K562 (cell line): ENCODE measurements around the gene HERC3. TPM values are rescaled to one million over a fixed set of nuclear protein-coding genes. Genes with fewer than 3 reads are reported as not detected.
A peak's percentile ranks its signal among the peaks of the same experiment; 100 is the strongest.

Experiments used
- AFF4 ChIP-seq: sonication (generic); formaldehyde crosslinking; IDR thresholded peaks from 2 replicates; pipeline ENCODE4 v1.8.0; 2023; ENCODE audit warnings: mild to moderate bottlenecking, missing genetic modification reagents
- CCNT2 ChIP-seq: IDR thresholded peaks from 2 replicates; pipeline ENCODE4 v1.6.1; 2011; ENCODE audit warnings: borderline replicate concordance, low read depth, mild to moderate bottlenecking, moderate library complexity, mixed read lengths, low read length; ENCODE audit not compliant: insufficient read length; ENCODE audit errors: extremely low read depth
- CTBP1 ChIP-seq: fragments of 450-650 bp; IDR thresholded peaks from 2 replicates; pipeline ENCODE4 v1.6.1; 2016; ENCODE audit warnings: borderline replicate concordance
- CXXC5 ChIP-seq: fragments of 250-450 bp; sonication (Bioruptor Pico); IDR thresholded peaks from 2 replicates; pipeline ENCODE4 v1.8.0; 2022; ENCODE audit warnings: inconsistent platforms, mild to moderate bottlenecking, moderate library complexity
- FOS ChIP-seq: IDR thresholded peaks from 3 replicates; pipeline ENCODE4 v1.6.1; 2011; ENCODE audit not compliant: insufficient read length; ENCODE audit errors: extremely low read depth
- PHB ChIP-seq: fragments of 250-450 bp; sonication (Bioruptor Pico); IDR thresholded peaks from 2 replicates; pipeline ENCODE4 v1.5.0; 2021
- PHF20 ChIP-seq: fragments of 450-650 bp; IDR thresholded peaks from 2 replicates; pipeline ENCODE4 v1.6.1; 2018; ENCODE audit not compliant: partially characterized antibody
- POLR2G ChIP-seq: fragments of 200-400 bp; formaldehyde crosslinking; IDR thresholded peaks from 2 replicates; pipeline ENCODE4 v1.6.1; 2017; ENCODE audit warnings: low read depth, mild to moderate bottlenecking, antibody characterized with exemption, low read length, moderate library complexity
- PRDM10 ChIP-seq: fragments of 450-650 bp; IDR thresholded peaks from 2 replicates; pipeline ENCODE4 v1.6.1; 2018; ENCODE audit not compliant: partially characterized antibody
- RBM34 ChIP-seq: fragments of 200-400 bp; formaldehyde crosslinking; IDR thresholded peaks from 2 replicates; pipeline ENCODE4 v1.6.1; 2018; ENCODE audit warnings: low read length, borderline replicate concordance; ENCODE audit not compliant: insufficient read depth
- SMARCA4 ChIP-seq: fragments of 450-650 bp; IDR thresholded peaks from 2 replicates; pipeline ENCODE4 v1.6.1; 2016
- SP1 ChIP-seq: sonication (generic); formaldehyde crosslinking; IDR thresholded peaks from 2 replicates; pipeline ENCODE4 v1.8.1; 2022; ENCODE audit warnings: mild to moderate bottlenecking, missing genetic modification reagents
- SUPT5H ChIP-seq: fragments of 450-650 bp; IDR thresholded peaks from 2 replicates; pipeline ENCODE4 v1.6.1; 2016
- YY1 ChIP-seq, 3 experiments: IDR thresholded peaks; 2 replicates each; pipeline ENCODE4 v1.6.1; 2011; ENCODE audit warnings: low read length in 2 of 3, mild to moderate bottlenecking in 2 of 3, moderate library complexity in 2 of 3, borderline replicate concordance in 1 of 3, control low read depth in 1 of 3, low read depth in 1 of 3; ENCODE audit not compliant: insufficient read depth in 3 of 3, insufficient replicate concordance in 2 of 3, control insufficient read depth in 1 of 3, insufficient read length in 1 of 3; ENCODE audit errors: extremely low read depth in 1 of 3
- ZFP30 ChIP-seq: fragments of 250-450 bp; sonication (Bioruptor Pico); IDR thresholded peaks from 2 replicates; pipeline ENCODE4 v1.8.0; 2022; ENCODE audit warnings: moderate library complexity, mild to moderate bottlenecking, inconsistent platforms, borderline replicate concordance
- ZFX ChIP-seq: sonication (generic); formaldehyde crosslinking; IDR thresholded peaks from 2 replicates; pipeline ENCODE4 v1.8.0; 2022; ENCODE audit warnings: mild to moderate bottlenecking, missing genetic modification reagents, moderate library complexity
- ZNF140 ChIP-seq: fragments of 250-450 bp; sonication (Bioruptor Pico); IDR thresholded peaks from 2 replicates; pipeline ENCODE4 v1.8.0; 2021; ENCODE audit warnings: moderate library complexity, mild to moderate bottlenecking, inconsistent platforms
- ZNF511 ChIP-seq: sonication (generic); formaldehyde crosslinking; IDR thresholded peaks from 2 replicates; pipeline ENCODE4 v1.8.0; 2022; ENCODE audit warnings: mild to moderate bottlenecking, missing genetic modification reagents
- polyA plus RNA-seq, 8 experiments: library from polyadenylated mRNA; depleted of rRNA in 4 of 8; stranded (reverse) in 5 of 8; unstranded in 3 of 8; fragments of >200 nt; fragmentation: Nextera tagmentation in 2 of 8; fragmentation: Illumina TruSeq in 1 of 8; extraction: Ambion mirVana in 2 of 8; extraction: Trizol in 1 of 8; gene quantifications; 2 replicates each; pipeline versions ENCODE4 v1.2.1 to v1.2.3, GENCODE V29; 2011 to 2014; ENCODE audit warnings: inconsistent platforms in 1 of 8, missing spikeins in 1 of 8
- total RNA-seq, 7 experiments: library from RNA; depleted of rRNA in 6 of 7; stranded (reverse); fragments of >200 nt in 6 of 7; fragmentation: Illumina TruSeq in 2 of 7; extraction: Trizol in 2 of 7; gene quantifications; 2 replicates each; pipeline versions ENCODE4 v1.2.1 to v1.2.3, GENCODE V29; 2011 to 2021; ENCODE audit warnings: low replicate concordance in 1 of 7

HERC3 gene
- total and polyA plus RNA-seq, 9 of the 15 experiments (the other 6 are each of a cell fraction or from before 2014, with no cell fraction given) = 1.8 to 13.1 (median 7.6) TPM

GRCh38 chr4:88591787-88592599 is at the start of gene HERC3 (continued):
- TF ChIP-seq CXXC5 (CRISPR knock-in tag) (peak; percentile 98), SP1 (CRISPR knock-in tag) (peak; percentile 46; the same call in 1 of the 2 replicates), PRDM10 (peak; percentile 26), PHF20 (peak; percentile 41), SUPT5H (0 out of 2 replicates have a peak, but pooled peaks have one; percentile 34), RBM34 (no peak), ZFP30 (CRISPR knock-in tag) (no peak), CCNT2 (peak; percentile 41), POLR2G (peak; percentile 84), SMARCA4 (0 out of 2 replicates have a peak, but pooled peaks have one; percentile 22), ZNF511 (CRISPR knock-in tag) (peak; percentile 79), AFF4 (CRISPR knock-in tag) (peak; percentile 28), ZNF140 (CRISPR knock-in tag) (no peak), YY1 (IDR thresholded peaks at IDR 0.05; ENCODE audit: borderline replicate concordance in 1 of 3, control insufficient read depth in 1 of 3, extremely low read depth in 1 of 3, insufficient read depth in 3 of 3, insufficient read length in 1 of 3, insufficient replicate concordance in 2 of 3, low read depth in 1 of 3, low read length in 2 of 3) (peak in 2 of 3 experiments; percentile 57 to 68), FOS (peak; percentile 94), ZFX (CRISPR knock-in tag) (peak; percentile 94), PHB (CRISPR knock-in tag) (peak; percentile 56; the same call in 1 of the 2 replicates), CTBP1 (peak; percentile 68)
